Keratinocyte (primary cell): ENCODE measurements around the gene SH2D4B.

ENCODE experiments used
- CTCF ChIP-seq, 3 experiments: IDR thresholded peaks in 1 of 3; conservative IDR thresholded peaks in 1 of 3; optimal IDR thresholded peaks in 1 of 3; 2 replicates in 2 of 3; 3 replicates in 1 of 3; pipeline versions ENCODE3 to v1.5.1; 2011; ENCODE audit warnings: low read length in 3 of 3, mild to moderate bottlenecking in 3 of 3, moderate library complexity in 2 of 3, control low read depth in 1 of 3, inconsistent platforms in 1 of 3; ENCODE audit not compliant: insufficient read depth in 2 of 3; ENCODE audit errors: extremely low read depth in 1 of 3
- EZH2 ChIP-seq: IDR thresholded peaks from one replicate; pipeline ENCODE4 v1.6.1; 2012; ENCODE audit warnings: inconsistent platforms, mild to moderate bottlenecking, low read length, moderate library complexity

- TF ChIP-seq EZH2, result no peak
- TF ChIP-seq CTCF (optimal IDR thresholded peaks at IDR 0.05 in 1 of 3, IDR thresholded peaks at IDR 0.05 in 1 of 3, conservative IDR thresholded peaks at IDR 0.05 in 1 of 3; ENCODE audit: extremely low read depth in 1 of 3, insufficient read depth in 2 of 3, low read length in 3 of 3), result no peak
Observed at GRCh38 chr10:80600256-80600655, 62.6 kb downstream of the SH2D4B start.
